ENCODE measurements around the gene MED29. TPM values are rescaled to one million over a fixed set of nuclear protein-coding genes. Genes with fewer than 3 reads are reported as not detected.

MED29 gene
- total RNA-seq, 2 donors from 2014 or later: 29.9 to 32.3 TPM

DNA sequence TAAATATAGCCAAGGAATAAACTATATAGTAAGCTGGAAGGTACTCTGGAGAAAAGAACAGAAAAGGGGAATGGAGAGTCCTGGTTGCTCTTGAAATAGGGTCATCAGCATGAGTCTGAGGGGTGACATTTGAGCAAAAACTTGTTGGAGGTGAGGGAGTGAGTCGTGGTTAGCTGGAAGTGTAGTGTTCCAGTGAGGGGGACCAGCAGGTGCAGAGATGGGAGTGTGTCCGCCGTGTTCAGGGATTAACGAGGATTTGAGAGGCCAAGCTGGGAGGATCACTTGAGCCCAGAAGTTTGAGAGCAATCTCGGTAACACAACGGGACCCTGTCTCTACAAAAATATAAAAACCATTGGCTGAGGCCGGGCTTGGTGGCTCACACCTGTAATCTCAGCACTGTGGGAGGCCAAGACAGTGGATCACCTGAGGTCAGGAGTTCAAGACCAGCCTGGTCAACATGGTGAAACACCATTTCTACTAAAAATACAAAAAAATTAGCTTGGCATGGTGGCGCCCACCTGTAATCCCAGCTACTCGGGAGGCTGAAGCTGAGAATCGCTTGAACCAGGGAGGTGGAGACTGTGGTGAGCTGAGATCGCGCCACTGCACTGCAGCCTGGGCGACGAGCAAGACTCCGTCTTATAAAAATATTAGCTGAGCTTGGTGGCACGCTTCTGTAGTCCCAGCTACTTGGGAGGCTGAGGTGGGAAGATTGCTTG lies 55.3 kb downstream of the MED29 start:
- TF ChIP-seq, protein P1, sequence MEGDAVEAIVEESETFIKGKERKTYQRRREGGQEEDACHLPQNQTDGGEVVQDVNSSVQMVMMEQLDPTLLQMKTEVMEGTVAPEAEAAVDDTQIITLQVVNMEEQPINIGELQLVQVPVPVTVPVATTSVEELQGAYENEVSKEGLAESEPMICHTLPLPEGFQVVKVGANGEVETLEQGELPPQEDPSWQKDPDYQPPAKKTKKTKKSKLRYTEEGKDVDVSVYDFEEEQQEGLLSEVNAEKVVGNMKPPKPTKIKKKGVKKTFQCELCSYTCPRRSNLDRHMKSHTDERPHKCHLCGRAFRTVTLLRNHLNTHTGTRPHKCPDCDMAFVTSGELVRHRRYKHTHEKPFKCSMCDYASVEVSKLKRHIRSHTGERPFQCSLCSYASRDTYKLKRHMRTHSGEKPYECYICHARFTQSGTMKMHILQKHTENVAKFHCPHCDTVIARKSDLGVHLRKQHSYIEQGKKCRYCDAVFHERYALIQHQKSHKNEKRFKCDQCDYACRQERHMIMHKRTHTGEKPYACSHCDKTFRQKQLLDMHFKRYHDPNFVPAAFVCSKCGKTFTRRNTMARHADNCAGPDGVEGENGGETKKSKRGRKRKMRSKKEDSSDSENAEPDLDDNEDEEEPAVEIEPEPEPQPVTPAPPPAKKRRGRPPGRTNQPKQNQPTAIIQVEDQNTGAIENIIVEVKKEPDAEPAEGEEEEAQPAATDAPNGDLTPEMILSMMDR (IDR thresholded peaks at IDR 0.05): no peak
- DNase-seq (ENCODE audit: low spot score): no peak
- Histone ChIP-seq H3K36me3 (no peaks in the 10 kb centered on the region), H3K4me1 (peaks cover 0 to 36% of the 10 kb centered on the region in 2 donors), H3K4me3 (peak overlapping the region; percentile 73 to 94), H3K27ac (peak overlapping the region in 1 of 2 donors; percentile 86), H3K9me3 (no peaks in the 10 kb centered on the region), H3K27me3 (no peaks in the 10 kb centered on the region)

DNA sequence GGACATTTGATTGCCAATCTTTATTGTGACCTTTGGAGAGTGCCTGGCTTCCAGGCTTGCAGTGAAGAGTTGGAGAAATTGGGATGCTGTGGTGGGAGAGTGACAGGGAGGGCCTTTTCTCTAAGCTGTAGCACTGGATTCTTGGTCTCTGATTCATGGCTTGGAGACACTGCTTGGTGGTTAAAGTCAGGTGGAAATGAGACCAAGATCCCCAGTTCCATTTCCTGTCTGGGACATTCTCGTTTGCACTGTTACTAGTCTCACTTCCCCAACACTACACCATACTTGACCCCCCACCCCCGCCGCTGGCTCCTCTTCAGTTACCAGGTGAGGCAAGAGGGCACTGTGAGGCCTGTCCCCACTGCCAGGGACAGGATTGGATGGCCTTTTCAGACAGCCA lies 57.1 kb downstream of the MED29 start:
- H3K36me3 ChIP-seq: peaks cover under 1% of the 10 kb centered on the region
- TF ChIP-seq, protein P1 (IDR thresholded peaks at IDR 0.05): no peak

DNA sequence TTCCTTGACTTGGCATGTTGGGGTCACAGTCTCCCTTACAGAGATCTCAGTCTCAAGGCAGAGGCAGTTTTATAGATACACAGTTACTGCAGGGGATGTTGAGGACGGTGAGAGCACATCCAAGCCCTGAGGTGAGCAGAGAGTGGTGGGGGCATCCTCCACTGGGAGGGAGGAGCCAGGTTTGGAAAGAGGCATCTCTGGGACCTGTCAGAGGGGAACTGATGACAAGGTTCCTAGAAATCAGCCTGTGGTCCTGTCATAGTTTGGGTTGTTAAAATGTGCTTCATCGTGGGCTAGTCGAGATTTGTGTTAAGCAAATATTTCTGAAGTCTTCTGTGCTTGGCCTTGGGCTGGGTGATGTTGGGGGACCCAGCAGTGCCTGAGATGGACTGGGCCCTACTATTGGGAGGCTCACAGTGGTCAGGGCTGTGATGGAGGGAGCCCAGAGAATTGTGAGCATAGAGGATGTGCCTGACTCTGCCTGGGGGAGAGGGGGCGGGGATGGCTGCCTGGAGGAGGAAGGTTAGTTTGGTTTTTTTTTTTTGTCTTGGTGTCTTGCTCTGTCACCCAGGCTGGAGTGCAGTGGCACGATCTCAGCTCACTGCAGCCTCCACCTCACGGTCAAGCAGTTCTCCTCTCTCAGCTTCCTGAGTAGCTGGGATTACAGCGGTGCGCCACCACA lies 58.1 kb downstream of the MED29 start:
- H3K4me1 ChIP-seq: peaks cover 0 to 35% of the 10 kb centered on the region in 2 donors
- DNase-seq (ENCODE audit: low spot score): no peak

More for the DNA sequence above, 57.1 kb downstream of the MED29 start:
- DNase-seq (ENCODE audit: low spot score): no peak
- Histone ChIP-seq H3K9me3 (no peaks in the 10 kb centered on the region), H3K27me3 (no peaks in the 10 kb centered on the region), H3K4me3 (no peak overlapping the region), H3K4me1 (peaks cover 0 to 36% of the 10 kb centered on the region in 2 donors), H3K27ac (no peak overlapping the region)

More for the DNA sequence above, 58.1 kb downstream of the MED29 start:
- Histone ChIP-seq H3K27me3 (no peaks in the 10 kb centered on the region), H3K9me3 (no peaks in the 10 kb centered on the region), H3K27ac (no peak overlapping the region), H3K4me3 (no peak overlapping the region), H3K36me3 (peaks cover 10% of the 10 kb centered on the region)
- TF ChIP-seq, protein P1 (IDR thresholded peaks at IDR 0.05): no peak

Small RNA genes lying within 50 kb of the gene (microRNA-seq; reads per million reads assigned to microRNA genes)
- gene MIR4530 (ENCODE audit: borderline number of aligned reads in 2 of 2, borderline replicate concordance in 1 of 2): 0 to 0.71 reads per million in 2 donors

Other genes starting within 250 kb of the MED29 start
- not detected for gene NCCRP1, start 194.4 kb upstream of the MED29 start, total RNA-seq
- gene SYCN, start 187.1 kb upstream of the MED29 start, total RNA-seq: not detected
- not detected for gene IFNL3, start 146.4 kb upstream of the MED29 start, total RNA-seq
- gene IFNL4, start 142.5 kb upstream of the MED29 start, total RNA-seq: not detected
- not detected for gene IFNL2, start 123.0 kb upstream of the MED29 start, total RNA-seq
- not detected for gene IFNL1, start 95.0 kb upstream of the MED29 start, total RNA-seq
- gene LRFN1, start 70.5 kb upstream of the MED29 start, total RNA-seq: 1 to 10 TPM in 1 of 2 donors, under 1 TPM in 1; 0.67 to 1.1 TPM
- gene GMFG, start 55.3 kb upstream of the MED29 start, total RNA-seq: 1 to 10 TPM; 5.3 to 9.7 TPM
- gene SAMD4B, start 49.0 kb upstream of the MED29 start, total RNA-seq: 10 to 100 TPM; 48.5 to 97.6 TPM
- 10 to 100 TPM; 34.8 to 54.3 TPM for gene PAF1, start 272 bp upstream of the MED29 start, total RNA-seq
- 100 to 1,000 TPM; 107 to 202 TPM for gene ZFP36, start 15.5 kb downstream of the MED29 start, total RNA-seq
- 10 to 100 TPM in 1 of 2 donors, 1 to 10 TPM in 1; 7.5 to 12.0 TPM for gene PLEKHG2, start 21.3 kb downstream of the MED29 start, total RNA-seq
- 1,000 to 10,000 TPM; 1,032 to 1,330 TPM for gene RPS16, start 44.6 kb downstream of the MED29 start, total RNA-seq
- gene SUPT5H, start 54.2 kb downstream of the MED29 start, total RNA-seq: 10 to 100 TPM; 81.7 to 95.1 TPM
- 10 to 100 TPM; 60.0 to 80.9 TPM for gene TIMM50, start 89.5 kb downstream of the MED29 start, total RNA-seq
- gene DLL3, start 107.6 kb downstream of the MED29 start, total RNA-seq: not detected
- not detected for gene SELENOV, start 123.8 kb downstream of the MED29 start, total RNA-seq
- 1 to 10 TPM; 2.1 to 2.3 TPM for gene EID2B, start 141.5 kb downstream of the MED29 start, total RNA-seq
- gene EID2, start 148.8 kb downstream of the MED29 start, total RNA-seq: 10 to 100 TPM in 1 of 2 donors, 1 to 10 TPM in 1; 6.7 to 11.1 TPM
- not detected for gene LGALS13, start 211.1 kb downstream of the MED29 start, total RNA-seq

Data from right atrium auricular region (tissue), 2 donors.